ENCODE results near the gene WDFY4.

- TF ChIP-seq TAF1 (IDR thresholded peaks at IDR 0.05; ENCODE audit: low read depth) = no peak
- TF ChIP-seq REST (IDR thresholded peaks at IDR 0.05; ENCODE audit: low read depth) = no peak
- TF ChIP-seq FOXM1 (IDR thresholded peaks at IDR 0.05; ENCODE audit: borderline replicate concordance, low read depth) = no peak
- no peak for TF ChIP-seq MAX (IDR thresholded peaks at IDR 0.05)
- no peak for TF ChIP-seq EP300 (IDR thresholded peaks at IDR 0.05; ENCODE audit: borderline replicate concordance)
- TF ChIP-seq RAD21 (IDR thresholded peaks at IDR 0.05; ENCODE audit: low read depth) = no peak
- no peak for TF ChIP-seq CREB1 (IDR thresholded peaks at IDR 0.05; ENCODE audit: low read depth)
- TF ChIP-seq EGR1 (IDR thresholded peaks at IDR 0.05) = no peak
- no peak for TF ChIP-seq CEBPB (IDR thresholded peaks at IDR 0.05)
- no peak for TF ChIP-seq TEAD4 (IDR thresholded peaks at IDR 0.05)
- no peak for TF ChIP-seq YY1 (IDR thresholded peaks at IDR 0.05; ENCODE audit: low read depth)
- no peak for TF ChIP-seq ZBTB7A (IDR thresholded peaks at IDR 0.05; ENCODE audit: low read depth)
- no peak for TF ChIP-seq TCF12 (IDR thresholded peaks at IDR 0.05; ENCODE audit: low read depth)
- TF ChIP-seq USF1 (IDR thresholded peaks at IDR 0.05) = no peak
Observed at GRCh38 chr10:48681740-48682139, 2.9 kb upstream of the WDFY4 start.

Measured in Ishikawa (cell line).